Fibroblast of peridontal ligament (primary cell): ENCODE data around the gene OR52A5.
"Not testable (repeated sequence)": the region's sequence is repeated elsewhere in the genome, so short reads cannot be mapped to it uniquely, and the experiment has no call there.

ENCODE experiments used
- DNase-seq: peaks from one replicate; pipeline ENCODE4 v3.0.0-alpha.2; 2010; ENCODE audit errors: extremely low read depth

OR52A5 gene

GRCh38 chr11:5137996-5138395 is at the start of gene OR52A5:
TSS of gene OR52A5 (minus strand) at chr11:5138356. CDS start at chr11:5132642, 5,714 bp downstream.
- DNase-seq = no peak

- no peak for DNase-seq
Observed at GRCh38 chr11:5178046-5178837, 40.1 kb upstream of the OR52A5 start.

GRCh38 chr11:5174934-5175333 is 36.8 kb upstream of the OR52A5 start:
- no peak for DNase-seq

GRCh38 chr11:5171856-5172255 is 33.7 kb upstream of the OR52A5 start:
- no peak for DNase-seq

- not testable (repeated sequence) for DNase-seq
Observed at GRCh38 chr11:5165898-5166297, 27.7 kb upstream of the OR52A5 start.

- not testable (repeated sequence) for DNase-seq
Observed at GRCh38 chr11:5164807-5165206, 26.7 kb upstream of the OR52A5 start.

- not testable (repeated sequence) for DNase-seq
Observed at GRCh38 chr11:5161045-5161444, 22.9 kb upstream of the OR52A5 start.

- not testable (repeated sequence) for DNase-seq
Observed at GRCh38 chr11:5160217-5160616, 22.1 kb upstream of the OR52A5 start.

- DNase-seq = no peak
Observed at GRCh38 chr11:5159806-5160205, 21.6 kb upstream of the OR52A5 start.

GRCh38 chr11:5154657-5155056 is 16.5 kb upstream of the OR52A5 start, which contains the start of gene OR52A1:
TSS of gene OR52A1 (minus strand) at chr11:5154757. CDS start at chr11:5152369, 2,388 bp downstream.
- no peak for DNase-seq

- DNase-seq = no peak
Observed at GRCh38 chr11:5153574-5154431, 15.6 kb upstream of the OR52A5 start.

GRCh38 chr11:5151713-5152153 is 13.6 kb upstream of the OR52A5 start:
- no peak for DNase-seq

GRCh38 chr11:5144206-5144605 is 6.0 kb upstream of the OR52A5 start:
- DNase-seq = not testable (repeated sequence)

GRCh38 chr11:5137014-5137413 is 1.1 kb downstream of the OR52A5 start:
- DNase-seq = peak; percentile 2

- no peak for DNase-seq
Observed at GRCh38 chr11:5136261-5136660, 1.9 kb downstream of the OR52A5 start.

- DNase-seq = no peak
Observed at GRCh38 chr11:5131584-5132335, 6.4 kb downstream of the OR52A5 start.

GRCh38 chr11:5129457-5129877 is 8.7 kb downstream of the OR52A5 start:
- DNase-seq = peak; percentile 26

- no peak for DNase-seq
Observed at GRCh38 chr11:5124891-5125620, 13.1 kb downstream of the OR52A5 start.

GRCh38 chr11:5123802-5124521 is 14.2 kb downstream of the OR52A5 start:
- peak; percentile 91 for DNase-seq

GRCh38 chr11:5118893-5119292 is 19.3 kb downstream of the OR52A5 start:
- no peak for DNase-seq
